Body of pancreas (tissue), 4 donors: ENCODE results near the gene RMND1.

Source experiments
- POLR2A ChIP-seq, 3 donors: fragments of 450-650 bp; IDR thresholded peaks; one replicate each; pipeline ENCODE4 v1.6.1; 2016; ENCODE audit warnings: antibody characterized with exemption in 3 of 3, mild to moderate bottlenecking in 2 of 3
- TF ChIP-seq, protein P1 (sequence below), 7 experiments: fragments of 450-650 bp in 4 of 7; fragments of 200-600 bp in 3 of 7; sonication (generic) in 3 of 7; IDR thresholded peaks; one replicate each; pipeline ENCODE4 v1.5.1; 2016 to 2019; ENCODE audit warnings: antibody characterized with exemption in 7 of 7

DNA sequence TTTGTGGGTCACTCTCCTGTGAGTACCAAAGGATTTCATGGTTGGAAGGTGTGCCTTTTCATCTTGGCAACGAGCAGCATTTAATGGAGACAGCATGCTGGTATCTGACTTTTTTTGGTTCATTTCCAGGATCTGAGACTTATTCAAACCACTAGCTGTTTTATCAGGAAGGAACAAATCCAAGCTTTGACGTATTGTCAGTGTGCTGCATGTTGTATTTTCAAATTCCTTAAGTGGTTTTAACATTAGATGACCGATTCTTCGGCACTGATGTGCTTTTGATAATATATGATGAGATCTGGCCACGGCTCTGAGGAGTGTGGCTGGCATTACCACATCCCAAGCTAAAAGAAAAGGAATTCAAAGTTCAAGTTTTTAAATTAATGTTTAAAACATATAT is 6.4 kb downstream of the RMND1 start:
- TF ChIP-seq, protein P1, sequence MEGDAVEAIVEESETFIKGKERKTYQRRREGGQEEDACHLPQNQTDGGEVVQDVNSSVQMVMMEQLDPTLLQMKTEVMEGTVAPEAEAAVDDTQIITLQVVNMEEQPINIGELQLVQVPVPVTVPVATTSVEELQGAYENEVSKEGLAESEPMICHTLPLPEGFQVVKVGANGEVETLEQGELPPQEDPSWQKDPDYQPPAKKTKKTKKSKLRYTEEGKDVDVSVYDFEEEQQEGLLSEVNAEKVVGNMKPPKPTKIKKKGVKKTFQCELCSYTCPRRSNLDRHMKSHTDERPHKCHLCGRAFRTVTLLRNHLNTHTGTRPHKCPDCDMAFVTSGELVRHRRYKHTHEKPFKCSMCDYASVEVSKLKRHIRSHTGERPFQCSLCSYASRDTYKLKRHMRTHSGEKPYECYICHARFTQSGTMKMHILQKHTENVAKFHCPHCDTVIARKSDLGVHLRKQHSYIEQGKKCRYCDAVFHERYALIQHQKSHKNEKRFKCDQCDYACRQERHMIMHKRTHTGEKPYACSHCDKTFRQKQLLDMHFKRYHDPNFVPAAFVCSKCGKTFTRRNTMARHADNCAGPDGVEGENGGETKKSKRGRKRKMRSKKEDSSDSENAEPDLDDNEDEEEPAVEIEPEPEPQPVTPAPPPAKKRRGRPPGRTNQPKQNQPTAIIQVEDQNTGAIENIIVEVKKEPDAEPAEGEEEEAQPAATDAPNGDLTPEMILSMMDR (IDR thresholded peaks at IDR 0.05): no peak
- TF ChIP-seq POLR2A (IDR thresholded peaks at IDR 0.05): no peak
